HG03135 (cell line): ENCODE measurements around the gene YTHDF1.
"Not testable (repeated sequence)": the region's sequence is repeated elsewhere in the genome, so short reads cannot be mapped to it uniquely, and the experiment has no call there.

Experiments
- ATAC-seq: cut with Tn5 transposase; IDR thresholded peaks from one replicate; pipeline ENCODE4 v1.9.1; 2021; ENCODE audit warnings: mild to moderate bottlenecking, moderate library complexity; ENCODE audit not compliant: unreplicated experiment

Gene YTHDF1

GRCh38 chr20:63228806-63229205, 12.9 kb upstream of the YTHDF1 start:
- no peak for ATAC-seq

GRCh38 chr20:63227260-63227659, 11.3 kb upstream of the YTHDF1 start:
- no peak for ATAC-seq

- ATAC-seq, result no peak
Measured at GRCh38 chr20:63226042-63226943, 10.4 kb upstream of the YTHDF1 start.

- no peak for ATAC-seq
Measured at GRCh38 chr20:63225082-63225454, 9.1 kb upstream of the YTHDF1 start.

- ATAC-seq, result no peak
Measured at GRCh38 chr20:63224412-63225081, 8.6 kb upstream of the YTHDF1 start.

GRCh38 chr20:63223826-63224207, 7.9 kb upstream of the YTHDF1 start:
- ATAC-seq, result no peak

GRCh38 chr20:63223121-63223825, 7.3 kb upstream of the YTHDF1 start:
- no peak for ATAC-seq

- ATAC-seq, result no peak
Measured at GRCh38 chr20:63222541-63222940, 6.6 kb upstream of the YTHDF1 start.

- not testable (repeated sequence) for ATAC-seq
Measured at GRCh38 chr20:63221400-63222053, 5.6 kb upstream of the YTHDF1 start.

GRCh38 chr20:63220696-63221399, 4.9 kb upstream of the YTHDF1 start:
- no peak for ATAC-seq

GRCh38 chr20:63219866-63220521, 4.1 kb upstream of the YTHDF1 start:
- no peak for ATAC-seq

GRCh38 chr20:63219447-63219821, 3.5 kb upstream of the YTHDF1 start:
- no peak for ATAC-seq

GRCh38 chr20:63218701-63219446, 2.9 kb upstream of the YTHDF1 start:
- no peak for ATAC-seq

- ATAC-seq, result no peak
Measured at GRCh38 chr20:63217706-63218105, 1.8 kb upstream of the YTHDF1 start.

GRCh38 chr20:63216849-63217471, 1.0 kb upstream of the YTHDF1 start:
- ATAC-seq, result no peak

- peak; percentile 21 for ATAC-seq
Measured at GRCh38 chr20:63215101-63216040, 560 bp downstream of the YTHDF1 start.

GRCh38 chr20:63214514-63214913, 1.4 kb downstream of the YTHDF1 start:
- ATAC-seq, result no peak

GRCh38 chr20:63212792-63213191, 3.1 kb downstream of the YTHDF1 start:
- ATAC-seq, result no peak
